ENCODE results near the gene RAB7A. TPM values are rescaled to one million over a fixed set of nuclear protein-coding genes. Genes with fewer than 3 reads are reported as not detected.

Gene RAB7A
- total and polyA plus RNA-seq, 10 of the 15 experiments (the other 5 are each of a cell fraction or from before 2014, with no cell fraction given), result 40.3 to 212 (median 160) TPM

DNA sequence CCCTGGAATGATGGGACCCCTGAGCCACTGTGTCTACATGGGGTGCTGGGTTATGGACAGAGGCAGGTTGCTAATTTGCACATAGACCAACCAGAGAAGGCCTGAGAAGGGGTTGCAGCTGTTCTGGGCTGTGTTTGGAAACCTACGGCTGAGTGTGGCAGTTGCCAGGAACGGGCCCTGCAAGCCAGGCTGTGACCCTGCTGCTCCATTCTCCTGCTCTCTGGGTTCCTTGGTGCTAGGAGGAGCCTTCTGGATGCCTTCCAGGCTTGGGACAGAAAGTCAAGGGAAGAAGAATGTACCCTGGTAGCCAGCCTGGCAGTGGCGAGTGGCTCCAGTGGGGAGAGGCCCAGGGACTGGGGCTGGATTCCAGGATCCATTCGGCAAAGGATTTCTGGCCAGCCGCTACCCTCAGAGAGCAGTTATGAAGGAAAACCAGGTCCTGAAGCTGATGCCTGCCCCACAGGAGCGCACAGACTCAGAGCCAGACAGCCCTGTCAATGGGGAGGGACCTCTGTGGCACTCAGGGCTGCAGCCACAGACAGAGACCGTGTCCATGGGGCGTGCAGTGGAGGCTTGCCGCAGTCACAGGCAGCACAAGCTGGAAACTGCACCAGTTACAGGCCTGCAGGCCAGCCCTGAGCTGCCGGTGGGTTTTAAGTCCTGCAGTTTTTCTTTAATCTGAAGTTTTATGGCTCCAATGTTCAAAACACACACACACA lies 98.3 kb downstream of the RAB7A start:
- CTCF ChIA-PET, result interaction anchor here (1.0 kb wide), 2 partner anchors 144 to 215 kb away, joined by 3 read pairs; no protein-coding TSS in a partner anchor
- RAD21 ChIA-PET (ENCODE audit: unreplicated experiment), result no interaction called here
- H3K4me1 ChIP-seq (ENCODE audit: control insufficient read depth, insufficient read depth, low read length), result no peaks in the 10 kb centered on the region
- H4K20me1 ChIP-seq (ENCODE audit: control insufficient read depth, insufficient read depth), result no peaks in the 10 kb centered on the region
- no peak for TF ChIP-seq CBFB (IDR thresholded peaks at IDR 0.05; ENCODE audit: low read depth)
- peak; percentile 40; the same call in 1 of the 2 replicates for TF ChIP-seq POLR2A (IDR thresholded peaks at IDR 0.05; ENCODE audit: low read depth, low read length)
- no peak overlapping the region for H3K27ac ChIP-seq (ENCODE audit: control insufficient read depth, insufficient read depth)
- POLR2A ChIA-PET, result interaction anchor here (0.6 kb wide), 1 partner anchor 134 kb away, joined by 4 read pairs; no protein-coding TSS in a partner anchor
- H3K4me2 ChIP-seq (ENCODE audit: control insufficient read depth, insufficient read depth), result no peak overlapping the region
- ATAC-seq, result no peak
- intact Hi-C loops (cut with micrococcal nuclease; ENCODE audit: unreplicated experiment), result no loop called here
- H3K36me3 ChIP-seq (ENCODE audit: control insufficient read depth in 2 of 2, insufficient read depth in 2 of 2, low read length in 1 of 2), result no peaks in the 10 kb centered on the region; a peak in 2 of 4 replicates
- H3K27me3 ChIP-seq (replicated peaks in 1 of 2; ENCODE audit: control insufficient read depth in 2 of 2, insufficient read depth in 2 of 2, low read length in 1 of 2), result no peaks in the 10 kb centered on the region
- H3K9me3 ChIP-seq (replicated peaks; ENCODE audit: control insufficient read depth, insufficient read depth, low read length), result no peaks in the 10 kb centered on the region
- H3K79me2 ChIP-seq (ENCODE audit: control insufficient read depth, insufficient read depth, low read length), result no peaks in the 10 kb centered on the region
- H3K4me3 ChIP-seq, result no peak overlapping the region
- WGBS (ENCODE audit: insufficient coverage, insufficient replicate concordance, low lambda C conversion rate, missing lambda C conversion rate), result 93% methylated on average over 10 of the region's 10 CpGs
- H3K9ac ChIP-seq (ENCODE audit: control insufficient read depth, insufficient read depth, low read length), result no peak overlapping the region
- SMC1A ChIA-PET (ENCODE audit: uncharacterized antibody, unreplicated experiment), result no interaction called here
- FAIRE-seq, result no peak
- in situ Hi-C loops (cut with MboI), result no loop called here
- H2AFZ ChIP-seq (ENCODE audit: control insufficient read depth, low read depth, low read length), result no peak overlapping the region
- BruUV-seq (replicated peaks), result no TSS peak
- no peak for DNase-seq (ENCODE audit: low read depth, low spot score)

DNA sequence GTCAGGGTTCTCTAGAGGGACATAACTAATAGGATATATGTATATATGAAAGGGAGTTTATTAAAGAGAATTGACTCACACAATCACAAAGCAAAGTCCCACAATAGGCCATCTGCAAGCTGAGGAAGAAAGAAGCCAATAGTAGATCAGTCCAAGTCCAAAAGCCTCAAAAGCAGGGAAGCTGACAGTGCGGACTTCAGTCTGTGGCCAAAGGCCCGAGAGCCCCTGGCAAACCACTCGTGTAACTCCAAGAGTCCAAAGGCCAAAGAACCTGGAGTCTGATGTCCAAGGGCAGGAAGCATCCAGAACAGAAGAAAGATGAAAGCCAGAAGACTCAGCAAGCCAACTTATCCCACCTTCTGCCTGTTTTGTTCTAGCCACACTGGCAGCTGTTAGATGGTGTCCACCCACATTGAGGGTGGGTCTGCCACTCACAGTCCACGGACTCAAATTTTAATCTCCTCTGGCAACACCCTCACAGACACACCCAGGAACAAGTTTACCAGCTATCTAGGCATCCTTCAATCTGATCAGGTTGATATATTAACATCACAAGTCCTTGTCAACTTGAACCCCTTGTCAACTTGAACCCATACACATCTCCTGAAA lies 99.2 kb downstream of the RAB7A start:
- intact Hi-C loops (cut with micrococcal nuclease; ENCODE audit: unreplicated experiment), result no loop called here
- TF ChIP-seq, protein P1, sequence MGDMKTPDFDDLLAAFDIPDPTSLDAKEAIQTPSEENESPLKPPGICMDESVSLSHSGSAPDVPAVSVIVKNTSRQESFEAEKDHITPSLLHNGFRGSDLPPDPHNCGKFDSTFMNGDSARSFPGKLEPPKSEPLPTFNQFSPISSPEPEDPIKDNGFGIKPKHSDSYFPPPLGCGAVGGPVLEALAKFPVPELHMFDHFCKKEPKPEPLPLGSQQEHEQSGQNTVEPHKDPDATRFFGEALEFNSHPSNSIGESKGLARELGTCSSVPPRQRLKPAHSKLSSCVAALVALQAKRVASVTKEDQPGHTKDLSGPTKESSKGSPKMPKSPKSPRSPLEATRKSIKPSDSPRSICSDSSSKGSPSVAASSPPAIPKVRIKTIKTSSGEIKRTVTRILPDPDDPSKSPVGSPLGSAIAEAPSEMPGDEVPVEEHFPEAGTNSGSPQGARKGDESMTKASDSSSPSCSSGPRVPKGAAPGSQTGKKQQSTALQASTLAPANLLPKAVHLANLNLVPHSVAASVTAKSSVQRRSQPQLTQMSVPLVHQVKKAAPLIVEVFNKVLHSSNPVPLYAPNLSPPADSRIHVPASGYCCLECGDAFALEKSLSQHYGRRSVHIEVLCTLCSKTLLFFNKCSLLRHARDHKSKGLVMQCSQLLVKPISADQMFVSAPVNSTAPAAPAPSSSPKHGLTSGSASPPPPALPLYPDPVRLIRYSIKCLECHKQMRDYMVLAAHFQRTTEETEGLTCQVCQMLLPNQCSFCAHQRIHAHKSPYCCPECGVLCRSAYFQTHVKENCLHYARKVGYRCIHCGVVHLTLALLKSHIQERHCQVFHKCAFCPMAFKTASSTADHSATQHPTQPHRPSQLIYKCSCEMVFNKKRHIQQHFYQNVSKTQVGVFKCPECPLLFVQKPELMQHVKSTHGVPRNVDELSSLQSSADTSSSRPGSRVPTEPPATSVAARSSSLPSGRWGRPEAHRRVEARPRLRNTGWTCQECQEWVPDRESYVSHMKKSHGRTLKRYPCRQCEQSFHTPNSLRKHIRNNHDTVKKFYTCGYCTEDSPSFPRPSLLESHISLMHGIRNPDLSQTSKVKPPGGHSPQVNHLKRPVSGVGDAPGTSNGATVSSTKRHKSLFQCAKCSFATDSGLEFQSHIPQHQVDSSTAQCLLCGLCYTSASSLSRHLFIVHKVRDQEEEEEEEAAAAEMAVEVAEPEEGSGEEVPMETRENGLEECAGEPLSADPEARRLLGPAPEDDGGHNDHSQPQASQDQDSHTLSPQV (IDR thresholded peaks at IDR 0.05), result no peak
- no peak for TF ChIP-seq TBL1XR1 (IDR thresholded peaks at IDR 0.05; ENCODE audit: low read depth, low read length)
- TF ChIP-seq ZNF384 (IDR thresholded peaks at IDR 0.05; ENCODE audit: borderline replicate concordance, low read depth, low read length), result no peak
- no peak for TF ChIP-seq NRF1 (conservative IDR thresholded peaks at IDR 0.05; ENCODE audit: low read depth, low read length)
- TF ChIP-seq, protein P2, sequence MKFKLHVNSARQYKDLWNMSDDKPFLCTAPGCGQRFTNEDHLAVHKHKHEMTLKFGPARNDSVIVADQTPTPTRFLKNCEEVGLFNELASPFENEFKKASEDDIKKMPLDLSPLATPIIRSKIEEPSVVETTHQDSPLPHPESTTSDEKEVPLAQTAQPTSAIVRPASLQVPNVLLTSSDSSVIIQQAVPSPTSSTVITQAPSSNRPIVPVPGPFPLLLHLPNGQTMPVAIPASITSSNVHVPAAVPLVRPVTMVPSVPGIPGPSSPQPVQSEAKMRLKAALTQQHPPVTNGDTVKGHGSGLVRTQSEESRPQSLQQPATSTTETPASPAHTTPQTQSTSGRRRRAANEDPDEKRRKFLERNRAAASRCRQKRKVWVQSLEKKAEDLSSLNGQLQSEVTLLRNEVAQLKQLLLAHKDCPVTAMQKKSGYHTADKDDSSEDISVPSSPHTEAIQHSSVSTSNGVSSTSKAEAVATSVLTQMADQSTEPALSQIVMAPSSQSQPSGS (IDR thresholded peaks at IDR 0.05; ENCODE audit: low read length), result no peak
- TF ChIP-seq, protein P3, sequence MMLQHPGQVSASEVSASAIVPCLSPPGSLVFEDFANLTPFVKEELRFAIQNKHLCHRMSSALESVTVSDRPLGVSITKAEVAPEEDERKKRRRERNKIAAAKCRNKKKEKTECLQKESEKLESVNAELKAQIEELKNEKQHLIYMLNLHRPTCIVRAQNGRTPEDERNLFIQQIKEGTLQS (IDR thresholded peaks at IDR 0.05; ENCODE audit: borderline replicate concordance, extremely low read depth, low read depth, low read length), result no peak
- TF ChIP-seq SIN3A (IDR thresholded peaks at IDR 0.05; ENCODE audit: low read depth, low read length), result no peak
- no peak for TF ChIP-seq WRNIP1 (IDR thresholded peaks at IDR 0.05; ENCODE audit: borderline replicate concordance, low read depth, low read length)
- no peak for TF ChIP-seq CHD2 (IDR thresholded peaks at IDR 0.05; ENCODE audit: borderline replicate concordance, low read depth, low read length)
- no TSS peak for BruUV-seq (replicated peaks)
- Histone ChIP-seq H3K79me2 (ENCODE audit: control insufficient read depth, insufficient read depth, low read length) (no peaks in the 10 kb centered on the region), H3K27me3 (replicated peaks in 1 of 2; ENCODE audit: control insufficient read depth in 2 of 2, insufficient read depth in 2 of 2, low read length in 1 of 2) (no peaks in the 10 kb centered on the region), H2AFZ (ENCODE audit: control insufficient read depth, low read depth, low read length) (no peak overlapping the region), H3K27ac (ENCODE audit: control insufficient read depth, insufficient read depth) (no peak overlapping the region), H3K36me3 (ENCODE audit: control insufficient read depth in 2 of 2, insufficient read depth in 2 of 2, low read length in 1 of 2) (no peaks in the 10 kb centered on the region; a peak in 2 of 4 replicates), H4K20me1 (ENCODE audit: control insufficient read depth, insufficient read depth) (no peaks in the 10 kb centered on the region), H3K9ac (ENCODE audit: control insufficient read depth, insufficient read depth, low read length) (no peak overlapping the region), H3K9me3 (replicated peaks; ENCODE audit: control insufficient read depth, insufficient read depth, low read length) (no peaks in the 10 kb centered on the region), H3K4me1 (ENCODE audit: control insufficient read depth, insufficient read depth, low read length) (no peaks in the 10 kb centered on the region), H3K4me3 (no peak overlapping the region), H3K4me2 (ENCODE audit: control insufficient read depth, insufficient read depth) (no peak overlapping the region)
- ChIA-PET RAD21 (ENCODE audit: unreplicated experiment) (no interaction called here), POLR2A (no interaction called here), SMC1A (ENCODE audit: uncharacterized antibody, unreplicated experiment) (no interaction called here), CTCF (no interaction called here)
- ATAC-seq (no peak), FAIRE-seq (no peak), DNase-seq (ENCODE audit: low read depth, low spot score) (no peak)
- in situ Hi-C loops (cut with MboI), result no loop called here
- 91% methylated on average over 4 of the region's 4 CpGs for WGBS (ENCODE audit: insufficient coverage, insufficient replicate concordance, low lambda C conversion rate, missing lambda C conversion rate)

All from GM12878 (cell line).